ENCODE data around the gene ARMC7. TPM values are rescaled to one million over a fixed set of nuclear protein-coding genes. Genes with fewer than 3 reads are reported as not detected.
"Not testable (repeated sequence)": the region's sequence is repeated elsewhere in the genome, so short reads cannot be mapped to it uniquely, and the experiment has no call there.

The ARMC7 gene
- total and polyA plus RNA-seq, 2 of the 4 experiments (the other 2 are of a cell fraction): 1.8 to 6.9 TPM

- Histone ChIP-seq H3K27ac (ENCODE audit: insufficient read depth, low read length) (no peak overlapping the region), H3K9ac (ENCODE audit: low read depth, low read length) (no peak overlapping the region), H2BK120ac (ENCODE audit: low read depth, low read length) (no peak overlapping the region), H4K8ac (ENCODE audit: low read depth in 2 of 2, low read length in 2 of 2) (no peak overlapping the region), H2AFZ (replicated peaks; ENCODE audit: low read length, poor library complexity) (no peak overlapping the region), H2BK5ac (ENCODE audit: low read depth, low read length, poor library complexity, severe bottlenecking) (no peak overlapping the region), H3K9me1 (ENCODE audit: insufficient read depth, low read length) (no peaks in the 10 kb centered on the region), H3K27me3 (ENCODE audit: control insufficient read depth, insufficient read depth, low read length) (no peaks in the 10 kb centered on the region), H3K4me1 (ENCODE audit: control insufficient read depth, insufficient read depth, low read length) (0 out of 2 replicates have a peak, but pooled peaks cover 3% of the 10 kb centered on the region), H2BK15ac (ENCODE audit: low read depth, low read length) (no peak overlapping the region), H4K20me1 (ENCODE audit: insufficient read depth, low read length) (no peaks in the 10 kb centered on the region; the same call in 1 of the 2 replicates), H3K4ac (ENCODE audit: low read depth, low read length) (no peak overlapping the region), H3K4me3 (ENCODE audit: insufficient read depth, low read depth, low read length) (no peak overlapping the region), H3K18ac (ENCODE audit: low read depth, low read length) (no peak overlapping the region), H4K91ac (ENCODE audit: insufficient read depth, low read depth, low read length) (no peak overlapping the region), H3K14ac (replicated peaks; ENCODE audit: low read depth, low read length) (no peak overlapping the region), H2BK20ac (ENCODE audit: low read depth, low read length) (no peak overlapping the region), H3K4me2 (ENCODE audit: low read depth, low read length) (no peak overlapping the region), H3K36me3 (ENCODE audit: control insufficient read depth, insufficient read depth, low read length) (peaks cover 21% of the 10 kb centered on the region), H3K56ac (ENCODE audit: extremely low read depth, insufficient read depth, low read length) (no peak overlapping the region), H3K79me1 (ENCODE audit: low read depth in 1 of 2, low read length in 2 of 2) (peaks cover 30 to 58% of the 10 kb centered on the region in 2 experiments), H3K9me3 (ENCODE audit: control insufficient read depth, insufficient read depth, low read length) (no peaks in the 10 kb centered on the region), H2AK5ac (ENCODE audit: low read depth, low read length) (no peak overlapping the region), H2AK9ac (replicated peaks; ENCODE audit: low read depth, low read length, poor library complexity) (no peak overlapping the region), H3K23ac (ENCODE audit: low read depth, low read length) (no peak overlapping the region), H4K5ac (ENCODE audit: low read depth, low read length) (no peak overlapping the region)
- no peak for DNase-seq
- ATAC-seq (ENCODE audit: low read depth): no peak
- dilution Hi-C loops (cut with HindIII; ENCODE audit: low sequenced_read_pairs, unreplicated experiment) (no loop called here), in situ Hi-C loops (cut with MboI; ENCODE audit: low sequenced_read_pairs) (no loop called here), intact Hi-C loops (cut with micrococcal nuclease) (no loop called here)
- WGBS, 2 experiments (ENCODE audit: extremely low coverage in 2 of 2, insufficient read length in 1 of 2): 82% methylated on average over 2 of the region's 8 CpGs; no CpG with 5 or more reads in 1 of the 2 experiments
- TF ChIP-seq BHLHE40 (IDR thresholded peaks at IDR 0.05; ENCODE audit: low read depth, low read length): no peak
- TF ChIP-seq CHD1 (IDR thresholded peaks at IDR 0.05; ENCODE audit: low read depth, low read length): no peak
- TF ChIP-seq CEBPB (IDR thresholded peaks at IDR 0.05; ENCODE audit: low read depth, low read length): no peak
- ChIA-PET CTCF (no interaction called here), POLR2A (ENCODE audit: unreplicated experiment) (no interaction called here)
- no TSS peak for BruUV-seq (replicated peaks)
Observed at GRCh38 chr17:75135946-75136345, 26.2 kb downstream of the ARMC7 start.

GRCh38 chr17:75137762-75138161, 28.0 kb downstream of the ARMC7 start:
- dilution Hi-C loops (cut with HindIII; ENCODE audit: low sequenced_read_pairs, unreplicated experiment): not testable (repeated sequence)

More at GRCh38 chr17:75137762-75138161, 28.0 kb downstream of the ARMC7 start:
- BruUV-seq (replicated peaks); H3K9me1 ChIP-seq (ENCODE audit: insufficient read depth, low read length); H2BK120ac ChIP-seq (ENCODE audit: low read depth, low read length); H3K23ac ChIP-seq (ENCODE audit: low read depth, low read length); H2BK15ac ChIP-seq (ENCODE audit: low read depth, low read length); H4K91ac ChIP-seq (ENCODE audit: insufficient read depth, low read depth, low read length); in situ Hi-C loops (cut with MboI; ENCODE audit: low sequenced_read_pairs); H2AK5ac ChIP-seq (ENCODE audit: low read depth, low read length); CTCF ChIA-PET; H3K4me2 ChIP-seq (ENCODE audit: low read depth, low read length); POLR2A ChIA-PET (ENCODE audit: unreplicated experiment); H3K14ac ChIP-seq (replicated peaks; ENCODE audit: low read depth, low read length); H2BK5ac ChIP-seq (ENCODE audit: low read depth, low read length, poor library complexity, severe bottlenecking); ATAC-seq (ENCODE audit: low read depth); H3K18ac ChIP-seq (ENCODE audit: low read depth, low read length); H3K27ac ChIP-seq (ENCODE audit: insufficient read depth, low read length); H3K4me3 ChIP-seq (ENCODE audit: insufficient read depth, low read depth, low read length); H2AFZ ChIP-seq (replicated peaks; ENCODE audit: low read length, poor library complexity); H2AK9ac ChIP-seq (replicated peaks; ENCODE audit: low read depth, low read length, poor library complexity); H3K4me1 ChIP-seq (ENCODE audit: control insufficient read depth, insufficient read depth, low read length); DNase-seq; H3K56ac ChIP-seq (ENCODE audit: extremely low read depth, insufficient read depth, low read length); H4K8ac ChIP-seq (ENCODE audit: low read depth in 2 of 2, low read length in 2 of 2); H2BK20ac ChIP-seq (ENCODE audit: low read depth, low read length); H3K27me3 ChIP-seq (ENCODE audit: control insufficient read depth, insufficient read depth, low read length); H4K5ac ChIP-seq (ENCODE audit: low read depth, low read length); H3K9ac ChIP-seq (ENCODE audit: low read depth, low read length); H3K9me3 ChIP-seq (ENCODE audit: control insufficient read depth, insufficient read depth, low read length); H3K4ac ChIP-seq (ENCODE audit: low read depth, low read length); H4K20me1 ChIP-seq (ENCODE audit: insufficient read depth, low read length): not testable (repeated sequence)
- Histone ChIP-seq H3K36me3 (ENCODE audit: control insufficient read depth, insufficient read depth, low read length) (peaks cover 26% of the 10 kb centered on the region), H3K79me1 (ENCODE audit: low read depth in 1 of 2, low read length in 2 of 2) (peaks cover 26 to 56% of the 10 kb centered on the region in 2 experiments)
- intact Hi-C loops (cut with micrococcal nuclease): loop anchor here (2.0 kb wide), 1 partner anchor 15 kb away; no protein-coding TSS in a partner anchor
- no CpG with 5 or more reads among the region's 9 CpGs for WGBS, 2 experiments (ENCODE audit: extremely low coverage in 2 of 2, insufficient read length in 1 of 2)
